Mesenchymal stem cell (in vitro differentiated cells and primary cell): ENCODE data around the gene ARHGAP44.

Source experiments
- DNase-seq: peaks from one replicate; pipeline ENCODE4 v3.0.0-alpha.2; 2013
- H2AFZ ChIP-seq: one replicate; pipeline ENCODE4 v1.6.1; 2013; ENCODE audit warnings: low read depth, mild to moderate bottlenecking, control low read depth, inconsistent platforms, low read length, moderate library complexity
- H2AK5ac ChIP-seq: 2 replicates; pipeline ENCODE4 v1.6.1; 2013; ENCODE audit warnings: low read length, moderate library complexity, mild to moderate bottlenecking, inconsistent platforms; ENCODE audit not compliant: severe bottlenecking
- H2BK120ac ChIP-seq: one replicate; pipeline ENCODE4 v1.6.1; 2013; ENCODE audit warnings: low read depth, mild to moderate bottlenecking, inconsistent platforms, low read length, moderate library complexity
- H2BK12ac ChIP-seq, 2 experiments: one replicate each; pipeline ENCODE4 v1.6.1; 2013; ENCODE audit warnings: inconsistent platforms in 2 of 2, low read length in 2 of 2, mild to moderate bottlenecking in 2 of 2, moderate library complexity in 2 of 2, control low read depth in 1 of 2
- H2BK15ac ChIP-seq: one replicate; pipeline ENCODE4 v1.6.1; 2013; ENCODE audit warnings: mild to moderate bottlenecking, low read depth, inconsistent platforms; ENCODE audit not compliant: poor library complexity, severe bottlenecking
- H2BK5ac ChIP-seq: 2 replicates; pipeline ENCODE4 v1.6.1; 2013; ENCODE audit warnings: low read depth, mild to moderate bottlenecking, low read length, control low read depth, inconsistent platforms; ENCODE audit not compliant: poor library complexity, severe bottlenecking
- H3K14ac ChIP-seq, 2 experiments: one replicate each; pipeline ENCODE4 v1.6.1; 2013; ENCODE audit warnings: inconsistent platforms in 2 of 2, low read length in 2 of 2, control low read depth in 1 of 2, mild to moderate bottlenecking in 1 of 2, moderate library complexity in 1 of 2
- H3K18ac ChIP-seq, 2 experiments: one replicate each; pipeline ENCODE4 v1.6.1; 2013; ENCODE audit warnings: inconsistent platforms in 2 of 2, low read length in 2 of 2, control low read depth in 1 of 2, low read depth in 1 of 2, mild to moderate bottlenecking in 1 of 2
- H3K23ac ChIP-seq, 2 experiments: one replicate each; pipeline ENCODE4 v1.6.1; 2013; ENCODE audit warnings: inconsistent platforms in 2 of 2, low read length in 2 of 2, mild to moderate bottlenecking in 2 of 2, moderate library complexity in 2 of 2, control low read depth in 1 of 2
- H3K27ac ChIP-seq: 2 replicates; pipeline ENCODE4 v1.5.1; 2013; ENCODE audit warnings: mild to moderate bottlenecking, moderate library complexity, low read length, control low read depth, inconsistent platforms; ENCODE audit not compliant: poor library complexity, severe bottlenecking
- H3K27me3 ChIP-seq, 2 experiments: 2 replicates each; pipeline versions ENCODE4 v1.6.1 to v1.7.0; 2013; ENCODE audit warnings: low read length in 2 of 2, mild to moderate bottlenecking in 2 of 2, moderate library complexity in 2 of 2, control low read depth in 1 of 2, inconsistent platforms in 1 of 2; ENCODE audit not compliant: control insufficient read depth in 1 of 2, insufficient read depth in 1 of 2
- H3K36me3 ChIP-seq, 2 experiments: 2 replicates each; pipeline versions ENCODE4 v1.6.1 to v1.7.0; 2013; ENCODE audit warnings: low read length in 2 of 2, control low read depth in 1 of 2, inconsistent platforms in 1 of 2, low read depth in 1 of 2, mild to moderate bottlenecking in 1 of 2; ENCODE audit not compliant: insufficient read depth in 2 of 2, control insufficient read depth in 1 of 2
- H3K4ac ChIP-seq, 2 experiments: one replicate each; pipeline ENCODE4 v1.6.1; 2013; ENCODE audit warnings: inconsistent platforms in 2 of 2, low read length in 2 of 2, mild to moderate bottlenecking in 2 of 2, moderate library complexity in 2 of 2, control low read depth in 1 of 2, low read depth in 1 of 2
- H3K4me1 ChIP-seq: 2 replicates; pipeline ENCODE4 v1.6.1; 2013; ENCODE audit warnings: low read depth, low read length, control low read depth; ENCODE audit not compliant: control insufficient read depth, insufficient read depth
- H3K4me2 ChIP-seq: 2 replicates; pipeline ENCODE4 v1.6.1; 2013; ENCODE audit warnings: low read length, mild to moderate bottlenecking, inconsistent platforms; ENCODE audit not compliant: poor library complexity, severe bottlenecking
- H3K4me3 ChIP-seq, 2 experiments: 2 replicates each; pipeline versions ENCODE4 v1.5.1 to v1.7.0; 2013; ENCODE audit warnings: low read length in 2 of 2, mild to moderate bottlenecking in 2 of 2, control low read depth in 1 of 2, low read depth in 1 of 2; ENCODE audit not compliant: insufficient read depth in 1 of 2
- H3K79me1 ChIP-seq: replicated peaks from 2 replicates; pipeline ENCODE4 v1.6.1; 2013; ENCODE audit warnings: mild to moderate bottlenecking, control low read depth, low read length, inconsistent platforms; ENCODE audit not compliant: poor library complexity, severe bottlenecking
- H3K9ac ChIP-seq: 2 replicates; pipeline ENCODE4 v1.7.0; 2013; ENCODE audit warnings: mild to moderate bottlenecking, low read length, moderate library complexity
- H3K9me3 ChIP-seq: 2 replicates; pipeline ENCODE4 v1.7.0; 2013; ENCODE audit warnings: mild to moderate bottlenecking, low read length; ENCODE audit not compliant: control insufficient read depth
- H4K8ac ChIP-seq: one replicate; pipeline ENCODE4 v1.6.1; 2013; ENCODE audit warnings: inconsistent platforms, mild to moderate bottlenecking, low read length, moderate library complexity
- H4K91ac ChIP-seq: one replicate; pipeline ENCODE4 v1.6.1; 2013; ENCODE audit warnings: mild to moderate bottlenecking, low read length, inconsistent platforms
- WGBS: methylation state at CpG from one replicate; pipeline ENCODE4 v1.1.7; 2013; ENCODE audit warnings: mixed read lengths; 5-methylcytosine and 5-hydroxymethylcytosine counted together

Gene ARHGAP44

DNA sequence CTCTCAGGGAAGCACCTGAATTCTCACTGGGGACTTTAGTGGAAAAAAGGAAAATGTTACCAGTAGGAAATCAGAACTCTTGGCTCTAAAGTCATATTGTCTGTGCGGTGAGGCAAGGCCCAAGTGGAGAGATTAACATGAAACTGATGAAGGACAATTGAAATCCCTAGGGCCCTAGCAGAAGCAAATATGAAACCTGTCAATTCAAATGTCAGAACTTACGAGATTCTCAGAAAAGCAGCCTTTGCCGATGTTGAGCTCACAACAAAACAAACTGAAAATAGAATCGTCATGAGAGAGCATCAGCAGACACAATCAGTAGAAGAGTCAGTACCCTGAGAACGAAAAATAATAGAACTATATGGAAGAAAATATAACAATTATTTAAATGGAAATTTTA is 119.7 kb downstream of the ARHGAP44 start:
- 95% methylated on average over 4 of the region's 5 CpGs for WGBS
- H2AFZ ChIP-seq, result no peak overlapping the region
- H3K27ac ChIP-seq, result no peak overlapping the region
- no peaks in the 10 kb centered on the region for H3K36me3 ChIP-seq
- H3K27me3 ChIP-seq, result no peaks in the 10 kb centered on the region
- DNase-seq, result no peak
- H2AK5ac ChIP-seq, result no peak overlapping the region
- no peak overlapping the region for H3K4me2 ChIP-seq
- H3K9me3 ChIP-seq, result no peaks in the 10 kb centered on the region
- no peak overlapping the region for H3K4me3 ChIP-seq
- H4K8ac ChIP-seq, result no peak overlapping the region
- H3K14ac ChIP-seq, result no peak overlapping the region
- H3K79me1 ChIP-seq, result no peaks in the 10 kb centered on the region
- no peak overlapping the region for H4K91ac ChIP-seq
- no peaks in the 10 kb centered on the region for H3K4me1 ChIP-seq
- H3K18ac ChIP-seq, result no peak overlapping the region
- no peak overlapping the region for H2BK12ac ChIP-seq
- no peak overlapping the region for H2BK120ac ChIP-seq
- H2BK5ac ChIP-seq, result no peak overlapping the region
- no peak overlapping the region for H3K4ac ChIP-seq
- H3K23ac ChIP-seq, result no peak overlapping the region
- no peak overlapping the region for H2BK15ac ChIP-seq
- H3K9ac ChIP-seq, result no peak overlapping the region

GRCh38 chr17:12909511-12909910 is 120.2 kb downstream of the ARHGAP44 start:
- H3K4ac ChIP-seq, result no peak overlapping the region
- no peak overlapping the region for H3K23ac ChIP-seq
- no peak overlapping the region for H2BK15ac ChIP-seq
- H3K9ac ChIP-seq, result no peak overlapping the region
- H2BK120ac ChIP-seq, result no peak overlapping the region
- no peak overlapping the region for H2AK5ac ChIP-seq
- 62% methylated on average over 1 of the region's 1 CpG for WGBS
- H4K8ac ChIP-seq, result no peak overlapping the region
- no peaks in the 10 kb centered on the region for H3K27me3 ChIP-seq
- no peak overlapping the region for H3K4me2 ChIP-seq
- H3K4me3 ChIP-seq, result no peak overlapping the region
- H3K18ac ChIP-seq, result no peak overlapping the region
- H3K27ac ChIP-seq, result no peak overlapping the region
- H3K79me1 ChIP-seq, result no peaks in the 10 kb centered on the region
- no peak overlapping the region for H2AFZ ChIP-seq
- no peaks in the 10 kb centered on the region for H3K4me1 ChIP-seq
- no peaks in the 10 kb centered on the region for H3K36me3 ChIP-seq
- no peak overlapping the region for H3K14ac ChIP-seq
- H4K91ac ChIP-seq, result no peak overlapping the region
- H3K9me3 ChIP-seq, result no peaks in the 10 kb centered on the region
- no peak overlapping the region for H2BK5ac ChIP-seq
- no peak for DNase-seq
- no peak overlapping the region for H2BK12ac ChIP-seq

- Histone ChIP-seq H2AK5ac (no peak overlapping the region), H3K14ac (no peak overlapping the region), H3K9ac (no peak overlapping the region), H3K36me3 (no peaks in the 10 kb centered on the region), H2BK15ac (no peak overlapping the region), H2BK5ac (no peak overlapping the region), H4K91ac (no peak overlapping the region), H2BK12ac (no peak overlapping the region), H4K8ac (no peak overlapping the region), H3K23ac (no peak overlapping the region), H3K4me3 (no peak overlapping the region), H3K4ac (no peak overlapping the region), H3K4me2 (no peak overlapping the region), H3K79me1 (no peaks in the 10 kb centered on the region), H3K27ac (no peak overlapping the region), H3K27me3 (no peaks in the 10 kb centered on the region), H2BK120ac (no peak overlapping the region), H3K9me3 (no peaks in the 10 kb centered on the region), H2AFZ (no peak overlapping the region), H3K18ac (no peak overlapping the region), H3K4me1 (no peaks in the 10 kb centered on the region)
- DNase-seq, result no peak
- 72% methylated on average over 2 of the region's 4 CpGs for WGBS
These were observed 121.9 kb downstream of the ARHGAP44 start for GRCh38 chr17:12911239-12911638.

GRCh38 chr17:12917399-12917798 is 128.1 kb downstream of the ARHGAP44 start:
- Histone ChIP-seq H3K18ac (no peak overlapping the region), H3K79me1 (no peaks in the 10 kb centered on the region), H2BK5ac (no peak overlapping the region), H2BK12ac (no peak overlapping the region), H3K27me3 (no peaks in the 10 kb centered on the region), H3K27ac (no peak overlapping the region), H3K23ac (no peak overlapping the region), H2BK15ac (no peak overlapping the region), H4K91ac (no peak overlapping the region), H3K4me2 (no peak overlapping the region), H2BK120ac (no peak overlapping the region), H3K4me3 (no peak overlapping the region), H3K14ac (no peak overlapping the region), H2AK5ac (no peak overlapping the region), H3K9ac (no peak overlapping the region), H3K36me3 (peaks cover 0 to 5% of the 10 kb centered on the region in 2 experiments), H2AFZ (no peak overlapping the region), H3K4me1 (no peaks in the 10 kb centered on the region), H3K4ac (no peak overlapping the region), H4K8ac (no peak overlapping the region), H3K9me3 (no peaks in the 10 kb centered on the region)
- no peak for DNase-seq
- 92% methylated on average over 7 of the region's 7 CpGs for WGBS
